Epithelial cell of proximal tubule (primary cell): Measurements from ENCODE around the gene SPOCD1. TPM values are rescaled to one million over a fixed set of nuclear protein-coding genes. Genes with fewer than 3 reads are reported as not detected.

Experiments used
- DNase-seq: peaks from one replicate; pipeline ENCODE4 v3.0.0-alpha.2; 2011; ENCODE audit warnings: low read depth
- H3K4me3 ChIP-seq: 2 replicates; pipeline ENCODE4 v1.5.1; 2011; ENCODE audit warnings: low read depth, mild to moderate bottlenecking, low read length
- CTCF ChIP-seq: conservative IDR thresholded peaks from 2 replicates; pipeline ENCODE4 v1.5.1; 2012; ENCODE audit warnings: low read depth, mild to moderate bottlenecking, low read length
- total RNA-seq: library from RNA; depleted of rRNA; stranded (reverse); fragments of >200 nt; gene quantifications from 2 replicates; pipeline ENCODE4 v1.2.3, GENCODE V29; 2015

The SPOCD1 gene
- total RNA-seq, 1 donor from 2014 or later = 18.4 TPM

- no peak for TF ChIP-seq CTCF
- no peak overlapping the region for H3K4me3 ChIP-seq
- no peak for DNase-seq
Measured at GRCh38 chr1:31792541-31792940, 23.3 kb downstream of the SPOCD1 start.

GRCh38 chr1:31792116-31792515 lies 23.7 kb downstream of the SPOCD1 start:
- TF ChIP-seq CTCF = no peak
- DNase-seq = no peak
- no peak overlapping the region for H3K4me3 ChIP-seq

- no peak for DNase-seq
- TF ChIP-seq CTCF = no peak
- no peak overlapping the region for H3K4me3 ChIP-seq
Measured at GRCh38 chr1:31791131-31791858, 24.5 kb downstream of the SPOCD1 start.

- TF ChIP-seq CTCF = no peak
- no peak for DNase-seq
- H3K4me3 ChIP-seq = no peak overlapping the region
Measured at GRCh38 chr1:31790641-31791091, 25.2 kb downstream of the SPOCD1 start.

GRCh38 chr1:31790140-31790539 lies 25.7 kb downstream of the SPOCD1 start:
- no peak for DNase-seq
- H3K4me3 ChIP-seq = no peak overlapping the region
- TF ChIP-seq CTCF = no peak

- no peak for DNase-seq
- H3K4me3 ChIP-seq = peak overlapping the region; percentile 59
- peak; percentile 86 for TF ChIP-seq CTCF
Measured at GRCh38 chr1:31789259-31790065, 26.4 kb downstream of the SPOCD1 start.

- no peak for TF ChIP-seq CTCF
- H3K4me3 ChIP-seq = peak overlapping the region; percentile 59
- no peak for DNase-seq
Measured at GRCh38 chr1:31788825-31789256, 27.0 kb downstream of the SPOCD1 start.
